ENCODE results near the gene SYNM. TPM values are rescaled to one million over a fixed set of nuclear protein-coding genes. Genes with fewer than 3 reads are reported as not detected.

The SYNM gene
- total RNA-seq, 4 donors from 2014 or later = 4.7 to 32.8 (median 10.7) TPM

DNA sequence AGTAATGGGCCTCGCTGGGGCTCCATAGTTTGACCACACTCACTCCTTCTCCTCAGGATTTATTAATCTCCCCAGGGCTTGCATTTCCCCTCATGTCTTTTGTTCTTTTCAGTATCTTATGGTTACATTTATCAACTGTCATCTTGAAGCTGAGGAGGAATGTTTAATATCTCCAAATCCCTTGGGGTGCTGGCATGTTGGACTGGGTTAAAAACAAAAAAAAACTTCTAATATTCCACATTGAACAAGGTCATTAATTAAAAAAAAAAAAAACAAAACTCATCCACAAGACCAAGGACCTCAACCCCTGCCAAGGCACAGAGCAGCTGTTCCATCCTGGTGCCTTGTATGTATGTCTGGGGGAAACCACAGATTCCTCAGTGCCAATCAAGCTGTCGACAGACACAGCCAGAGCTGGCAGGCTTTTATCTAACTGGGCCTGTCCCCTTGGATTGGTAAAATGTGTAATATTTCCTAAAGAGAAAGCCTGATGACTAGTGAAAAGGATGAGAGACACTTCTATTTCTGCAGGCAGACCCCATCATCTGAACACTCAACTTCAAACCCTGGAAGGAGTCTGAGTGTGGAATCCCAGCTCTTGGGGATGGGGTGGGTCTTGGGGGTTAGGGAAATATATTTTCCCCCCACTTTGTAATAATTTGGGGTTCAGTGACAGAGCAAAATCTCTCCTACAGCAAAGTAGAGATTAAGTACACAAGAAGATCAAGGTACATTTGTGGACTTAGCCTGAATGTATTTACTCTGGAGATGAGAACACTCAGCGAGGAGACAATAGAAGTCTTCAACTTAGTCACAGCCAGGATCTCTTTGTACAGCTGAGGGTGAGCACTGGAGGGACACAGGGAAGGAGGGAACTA lies 75.4 kb downstream of the SYNM start:
- WGBS, 2 donors = 69 to 70% methylated on average over 3 of the region's 3 CpGs

DNA sequence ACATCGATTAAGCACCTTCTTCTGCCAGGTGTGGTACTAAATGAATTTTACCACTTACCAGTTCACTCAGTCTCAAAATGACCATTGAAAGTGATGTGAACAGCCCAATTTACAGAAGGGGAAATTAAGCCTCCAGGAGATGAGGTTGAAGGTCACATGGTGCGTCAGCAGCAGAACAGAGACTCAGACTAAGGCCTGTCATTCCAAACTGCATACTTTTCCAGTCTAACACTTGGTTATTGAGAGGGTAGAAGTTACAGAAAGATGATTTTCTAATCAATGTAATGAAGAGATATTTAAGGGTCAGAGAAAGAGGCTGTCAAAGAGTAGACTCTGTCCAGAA lies 76.1 kb downstream of the SYNM start:
- no peak for DNase-seq (ENCODE audit: low spot score in 2 of 2)
- intact Hi-C loops (cut with DNase I; ENCODE audit: low total_unique reads) = no loop called here
- H3K4me3 ChIP-seq (ENCODE audit: low read depth, poor library complexity, severe bottlenecking) = no peak overlapping the region
- TF ChIP-seq POLR2A (IDR thresholded peaks at IDR 0.05) (no peak), CTCF (IDR thresholded peaks at IDR 0.05) (no peak)
- 91 to 95% methylated on average over 2 of the region's 2 CpGs for WGBS, 2 donors

More for the DNA sequence above, 75.4 kb downstream of the SYNM start:
- TF ChIP-seq CTCF (IDR thresholded peaks at IDR 0.05) = no peak
- no peak for TF ChIP-seq POLR2A (IDR thresholded peaks at IDR 0.05)
- intact Hi-C loops (cut with DNase I; ENCODE audit: low total_unique reads) = no loop called here
- no peak for DNase-seq (ENCODE audit: low spot score in 2 of 2)
- H3K4me3 ChIP-seq (ENCODE audit: low read depth, poor library complexity, severe bottlenecking) = no peak overlapping the region

- TF ChIP-seq POLR2A (IDR thresholded peaks at IDR 0.05) (no peak), CTCF (IDR thresholded peaks at IDR 0.05) (no peak)
- WGBS, 2 donors = 39 to 42% methylated on average over 4 of the region's 4 CpGs
- DNase-seq (ENCODE audit: low spot score in 2 of 2) = no peak
- intact Hi-C loops (cut with DNase I; ENCODE audit: low total_unique reads) = no loop called here
- no peak overlapping the region for H3K4me3 ChIP-seq (ENCODE audit: low read depth, poor library complexity, severe bottlenecking)
Observed at GRCh38 chr15:99181545-99181971, 76.7 kb downstream of the SYNM start.

DNA sequence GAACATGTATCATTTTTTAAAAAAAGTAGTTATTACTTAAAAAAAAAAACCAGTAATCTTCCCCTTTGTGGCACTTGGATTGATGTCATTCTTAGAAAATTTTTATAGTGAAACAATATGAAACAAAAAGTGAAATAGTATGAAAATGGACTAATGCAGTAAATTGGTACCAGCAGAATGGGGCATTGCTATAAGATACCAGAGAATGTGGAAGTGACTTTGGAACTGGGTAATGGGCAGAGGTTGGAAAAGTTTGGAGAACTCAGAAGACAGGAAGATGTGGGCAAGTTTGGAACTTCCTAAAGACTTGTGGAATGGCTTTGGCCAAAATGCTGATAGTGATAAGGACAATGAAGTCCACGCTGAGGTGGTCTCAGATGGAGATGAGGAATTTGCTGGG lies 77.9 kb downstream of the SYNM start:
- TF ChIP-seq POLR2A (IDR thresholded peaks at IDR 0.05) (no peak), CTCF (IDR thresholded peaks at IDR 0.05) (no peak)
- DNase-seq (ENCODE audit: low spot score in 2 of 2) = no peak
- intact Hi-C loops (cut with DNase I; ENCODE audit: low total_unique reads) = no loop called here
- H3K4me3 ChIP-seq (ENCODE audit: low read depth, poor library complexity, severe bottlenecking) = no peak overlapping the region
- 95 to 100% methylated on average over 1 of the region's 1 CpG for WGBS, 2 donors

Other genes with a start within 250 kb of the SYNM start
- gene PGPEP1L, start 97.3 kb upstream of the SYNM start, total RNA-seq = not detected
- 10 to 100 TPM; 16.3 to 23.7 (median 20.0) TPM for gene TTC23, start 144.5 kb downstream of the SYNM start, total RNA-seq
- gene LRRC28, start 146.4 kb downstream of the SYNM start, total RNA-seq = 10 to 100 TPM; 29.3 to 39.7 (median 34.8) TPM